H9 (cell line): ENCODE measurements around the gene GSTA3. TPM values are rescaled to one million over a fixed set of nuclear protein-coding genes. Genes with fewer than 3 reads are reported as not detected.

Experiments
- DNase-seq: peaks from one replicate; pipeline ENCODE4 v3.0.0-alpha.2; 2017
- H2AFZ ChIP-seq: one replicate; pipeline ENCODE4 v1.6.1; 2013; ENCODE audit warnings: mild to moderate bottlenecking, low read length, control low read depth, moderate library complexity
- H2AK5ac ChIP-seq: 2 replicates; pipeline ENCODE4 v1.6.1; 2013; ENCODE audit warnings: low read length, control low read depth, mixed read lengths; ENCODE audit not compliant: insufficient read length
- H2BK120ac ChIP-seq: one replicate; pipeline ENCODE4 v1.6.1; 2013; ENCODE audit warnings: low read depth, mild to moderate bottlenecking, low read length, control low read depth, inconsistent platforms; ENCODE audit not compliant: poor library complexity, severe bottlenecking
- H2BK12ac ChIP-seq: 2 replicates; pipeline ENCODE4 v1.6.1; 2013; ENCODE audit warnings: low read length, control low read depth, mixed read lengths, low read depth; ENCODE audit not compliant: insufficient read length
- H2BK15ac ChIP-seq: 2 replicates; pipeline ENCODE4 v1.6.1; 2013; ENCODE audit warnings: low read depth, low read length, control low read depth
- H2BK20ac ChIP-seq: one replicate; pipeline ENCODE4 v1.6.1; 2013; ENCODE audit warnings: low read depth, mild to moderate bottlenecking, low read length, control low read depth, inconsistent platforms; ENCODE audit not compliant: poor library complexity, severe bottlenecking
- H2BK5ac ChIP-seq: 2 replicates; pipeline ENCODE4 v1.6.1; 2013; ENCODE audit warnings: low read length, control low read depth, mixed read lengths; ENCODE audit not compliant: insufficient read length
- H3K14ac ChIP-seq: 2 replicates; pipeline ENCODE4 v1.6.1; 2013; ENCODE audit warnings: low read length, control low read depth; ENCODE audit not compliant: insufficient read depth
- H3K18ac ChIP-seq: 2 replicates; pipeline ENCODE4 v1.6.1; 2013; ENCODE audit warnings: low read depth, mild to moderate bottlenecking, mixed read lengths, low read length, control low read depth; ENCODE audit not compliant: insufficient read length
- H3K23ac ChIP-seq: 2 replicates; pipeline ENCODE4 v1.6.1; 2013; ENCODE audit warnings: low read length, control low read depth, mixed read lengths, low read depth; ENCODE audit not compliant: insufficient read length
- H3K23me2 ChIP-seq: 2 replicates; pipeline ENCODE4 v1.6.1; 2013; ENCODE audit warnings: low read depth, mild to moderate bottlenecking, mixed read lengths, low read length, control low read depth; ENCODE audit not compliant: insufficient read length, poor library complexity, severe bottlenecking
- H3K27ac ChIP-seq: 2 replicates; pipeline ENCODE4 v1.5.1; 2013; ENCODE audit warnings: low read length, control low read depth, mixed read lengths, low read depth; ENCODE audit not compliant: insufficient read length
- H3K27me3 ChIP-seq: 2 replicates; pipeline ENCODE4 v1.6.1; 2013; ENCODE audit warnings: low read length, control low read depth, inconsistent platforms; ENCODE audit not compliant: insufficient read depth
- H3K4ac ChIP-seq: 2 replicates; pipeline ENCODE4 v1.6.1; 2013; ENCODE audit warnings: low read depth, mild to moderate bottlenecking, control low read depth, inconsistent platforms, low read length, moderate library complexity
- H3K4me1 ChIP-seq: 2 replicates; pipeline ENCODE4 v1.6.1; 2013; ENCODE audit warnings: low read length, control low read depth, inconsistent platforms; ENCODE audit not compliant: insufficient read depth
- H3K4me2 ChIP-seq: 2 replicates; pipeline ENCODE4 v1.6.1; 2013; ENCODE audit warnings: low read length, control low read depth, mixed read lengths; ENCODE audit not compliant: insufficient read length, insufficient read depth
- H3K56ac ChIP-seq: 2 replicates; pipeline ENCODE4 v1.6.1; 2013; ENCODE audit warnings: low read depth, mild to moderate bottlenecking, mixed read lengths, low read length, control low read depth; ENCODE audit not compliant: insufficient read length
- H3K79me1 ChIP-seq: 2 replicates; pipeline ENCODE4 v1.6.1; 2013; ENCODE audit warnings: low read depth, mild to moderate bottlenecking, moderate library complexity, low read length, control low read depth, inconsistent platforms; ENCODE audit not compliant: insufficient read depth, poor library complexity, severe bottlenecking
- H3K79me2 ChIP-seq: 2 replicates; pipeline ENCODE4 v1.6.1; 2013; ENCODE audit warnings: low read length, control low read depth, inconsistent platforms; ENCODE audit not compliant: insufficient read depth
- H3K9ac ChIP-seq: 2 replicates; pipeline ENCODE4 v1.6.1; 2013; ENCODE audit warnings: low read length, control low read depth, mixed read lengths; ENCODE audit not compliant: insufficient read length; ENCODE audit errors: extremely low read depth
- H3K9me3 ChIP-seq: one replicate; pipeline ENCODE4 v1.6.1; 2013; ENCODE audit warnings: low read depth, low read length, inconsistent platforms; ENCODE audit not compliant: control insufficient read depth
- H3T11ph ChIP-seq: one replicate; pipeline ENCODE4 v1.6.1; 2013; ENCODE audit warnings: mild to moderate bottlenecking, low read length, control low read depth, inconsistent platforms
- H4K20me1 ChIP-seq: one replicate; pipeline ENCODE4 v1.6.1; 2013; ENCODE audit not compliant: control insufficient read depth, insufficient read length, insufficient read depth
- H4K5ac ChIP-seq: 2 replicates; pipeline ENCODE4 v1.6.1; 2013; ENCODE audit warnings: low read depth, mild to moderate bottlenecking, mixed read lengths, low read length, control low read depth; ENCODE audit not compliant: insufficient read length
- H4K8ac ChIP-seq: replicated peaks from 2 replicates; pipeline ENCODE4 v1.6.1; 2013; ENCODE audit warnings: low read length, control low read depth, mixed read lengths, low read depth; ENCODE audit not compliant: insufficient read length
- H4K91ac ChIP-seq: 2 replicates; pipeline ENCODE4 v1.6.1; 2013; ENCODE audit warnings: low read depth, mild to moderate bottlenecking, moderate library complexity, mixed read lengths, low read length, control low read depth; ENCODE audit not compliant: insufficient read length
- H3K27ac Mint-ChIP-seq, 3 experiments: 2 replicates in 2 of 3; 3 replicates in 1 of 3; pipeline ENCODE4 v1.8.0; 2020 to 2021; ENCODE audit warnings: mixed read lengths in 3 of 3, mild to moderate bottlenecking in 1 of 3, moderate library complexity in 1 of 3
- H3K27me3 Mint-ChIP-seq: 2 replicates; pipeline ENCODE4 v1.8.0; 2021; ENCODE audit warnings: low read depth, mild to moderate bottlenecking, moderate library complexity, mixed read lengths
- H3K36me3 Mint-ChIP-seq, 3 experiments: 2 replicates in 2 of 3; 3 replicates in 1 of 3; pipeline ENCODE4 v1.8.0; 2020 to 2021; ENCODE audit warnings: low read depth in 3 of 3, mixed read lengths in 3 of 3; ENCODE audit not compliant: insufficient read depth in 1 of 3
- H3K4me1 Mint-ChIP-seq, 2 experiments: 2 replicates each; pipeline ENCODE4 v1.8.0; 2020; ENCODE audit warnings: mixed read lengths in 2 of 2
- H3K4me3 Mint-ChIP-seq, 2 experiments: 2 replicates in 1 of 2; 3 replicates in 1 of 2; pipeline ENCODE4 v1.8.0; 2020 to 2021; ENCODE audit warnings: mild to moderate bottlenecking in 2 of 2, mixed read lengths in 2 of 2, moderate library complexity in 1 of 2
- H3K9me3 Mint-ChIP-seq, 2 experiments: 2 replicates in 1 of 2; 3 replicates in 1 of 2; pipeline ENCODE4 v1.8.0; 2020; ENCODE audit warnings: mild to moderate bottlenecking in 2 of 2, mixed read lengths in 2 of 2, moderate library complexity in 1 of 2
- CTCF ChIP-seq: fragments of 200-600 bp; sonication (generic); conservative IDR thresholded peaks from 3 replicates; pipeline ENCODE4 v1.8.0; 2021; ENCODE audit warnings: antibody characterized with exemption, mild to moderate bottlenecking
- total RNA-seq: library from RNA; stranded (reverse); gene quantifications from 2 replicates; pipeline ENCODE4 v1.2.1, GENCODE V29; 2021

The GSTA3 gene
- total RNA-seq, 1 experiment from 2014 or later: not detected

DNA sequence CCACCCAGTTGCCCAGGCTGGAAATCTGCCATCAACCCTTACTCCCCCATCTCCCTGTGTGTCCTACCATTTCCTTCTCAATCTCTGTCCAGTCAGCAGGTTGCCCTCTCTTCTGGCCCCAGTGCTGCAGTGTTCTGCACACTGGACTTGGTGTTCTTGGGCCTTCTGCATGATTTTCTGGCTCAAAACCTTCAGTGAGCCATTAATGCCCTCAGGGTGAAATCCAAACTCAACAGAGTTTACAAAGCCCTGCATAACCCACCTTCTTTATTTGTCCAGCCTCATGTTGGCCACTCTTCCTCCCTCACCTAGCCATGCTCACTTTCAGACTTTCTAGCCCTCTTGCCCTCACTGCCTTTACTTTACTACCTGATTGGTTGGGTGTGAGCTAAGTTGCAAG is 5.0 kb upstream of the GSTA3 start:
- H3K14ac ChIP-seq: no peak overlapping the region

More for the DNA sequence above, 5.0 kb upstream of the GSTA3 start:
- no peak overlapping the region for H3K9ac ChIP-seq
- no peak overlapping the region for H3K56ac ChIP-seq
- H3K18ac ChIP-seq: no peak overlapping the region
- no peaks in the 10 kb centered on the region for H4K20me1 ChIP-seq
- Mint-ChIP-seq H3K4me1 (peaks cover 0 to 6% of the 10 kb centered on the region in 2 experiments; a peak in 2 of 4 replicates), H3K27me3 (no peaks in the 10 kb centered on the region; the same call in 1 of the 2 replicates), H3K4me3 (no peak overlapping the region), H3K36me3 (no peaks in the 10 kb centered on the region; a peak in 2 of 7 replicates), H3K27ac (no peak overlapping the region), H3K9me3 (no peaks in the 10 kb centered on the region)
- H2BK12ac ChIP-seq: no peak overlapping the region
- H3T11ph ChIP-seq: no peak overlapping the region
- no peak for DNase-seq
- H3K4me1 ChIP-seq: no peaks in the 10 kb centered on the region
- no peaks in the 10 kb centered on the region for H3K79me1 ChIP-seq
- H3K4me2 ChIP-seq: no peak overlapping the region
- no peak overlapping the region for H4K8ac ChIP-seq
- no peak overlapping the region for H3K23ac ChIP-seq
- no peaks in the 10 kb centered on the region for H3K79me2 ChIP-seq
- H2AK5ac ChIP-seq: no peak overlapping the region
- no peak overlapping the region for H2BK5ac ChIP-seq
- no peak overlapping the region for H4K5ac ChIP-seq
- H2BK120ac ChIP-seq: no peak overlapping the region
- no peak overlapping the region for H3K27ac ChIP-seq
- H2BK15ac ChIP-seq: no peak overlapping the region
- H3K23me2 ChIP-seq: no peaks in the 10 kb centered on the region
- H3K27me3 ChIP-seq: no peaks in the 10 kb centered on the region
- H3K4ac ChIP-seq: no peak overlapping the region
- no peak overlapping the region for H2BK20ac ChIP-seq
- no peak overlapping the region for H4K91ac ChIP-seq
- no peaks in the 10 kb centered on the region for H3K9me3 ChIP-seq
- TF ChIP-seq CTCF: no peak
- H2AFZ ChIP-seq: no peak overlapping the region
